OCI-LY3 (cell line): ENCODE measurements around the gene TSSK1B.
"Not testable (repeated sequence)": the region's sequence is repeated elsewhere in the genome, so short reads cannot be mapped to it uniquely, and the experiment has no call there.

Experiments
- H2AFZ ChIP-seq: fragments of 200-600, 300-600 bp; shearing (Covaris generic); 2 replicates; pipeline ENCODE4 v1.6.0; 2014; ENCODE audit warnings: antibody characterized with exemption, low read depth, low read length
- H3K27ac ChIP-seq: fragments of 200-600, 300-600 bp; sonication (generic); 2 replicates; pipeline ENCODE4 v1.5.1; 2014; ENCODE audit warnings: mild to moderate bottlenecking, low read length, moderate library complexity, mixed read lengths
- H3K27me3 ChIP-seq: fragments of 200-600, 300-600 bp; sonication (generic); 2 replicates; pipeline ENCODE4 v1.6.1; 2014; ENCODE audit warnings: low read depth, low read length, mixed read lengths
- H3K36me3 ChIP-seq: fragments of 200-600, 300-600 bp; sonication (generic); replicated peaks from 2 replicates; pipeline ENCODE3; 2014; ENCODE audit warnings: low read depth, low read length, mixed read lengths
- H3K4me1 ChIP-seq: fragments of 300-600, 200-600 bp; sonication (generic); 2 replicates; pipeline ENCODE4 v1.6.1; 2014; ENCODE audit warnings: low read length, mixed read lengths
- H3K4me2 ChIP-seq: fragments of 200-600, 300-600 bp; sonication (generic); 2 replicates; pipeline ENCODE4 v1.6.1; 2014; ENCODE audit warnings: low read length, mixed read lengths
- H3K4me3 ChIP-seq: fragments of 300-600, 200-600 bp; sonication (generic); 2 replicates; pipeline ENCODE4 v1.5.1; 2014; ENCODE audit warnings: antibody characterized with exemption, mild to moderate bottlenecking, low read length, moderate library complexity
- H3K79me2 ChIP-seq: fragments of 300-600, 200-600 bp; shearing (Covaris generic); 2 replicates; pipeline ENCODE4 v1.6.1; 2014; ENCODE audit warnings: mild to moderate bottlenecking, low read length, mixed read lengths
- H3K9ac ChIP-seq: fragments of 300-600, 200-600 bp; shearing (Covaris generic); 2 replicates; pipeline ENCODE4 v1.6.0; 2014; ENCODE audit warnings: mild to moderate bottlenecking, low read length, moderate library complexity
- H3K9me3 ChIP-seq: fragments of 200-600, 300-600 bp; shearing (Covaris generic); 2 replicates; pipeline ENCODE4 v1.6.1; 2014; ENCODE audit warnings: low read length, mixed read lengths; ENCODE audit not compliant: insufficient read depth
- H4K20me1 ChIP-seq: fragments of 200-600, 300-600 bp; sonication (generic); 2 replicates; pipeline ENCODE4 v1.6.1; 2016; ENCODE audit warnings: low read length, mixed read lengths; ENCODE audit not compliant: insufficient read depth
- EZH2phosphoT487 ChIP-seq: fragments of 200-600 bp; shearing (Covaris generic); IDR thresholded peaks from 2 replicates; pipeline ENCODE4 v1.6.1; 2018; ENCODE audit warnings: antibody characterized with exemption, mixed run types, low read depth
- TF ChIP-seq, protein P1 (sequence below): fragments of 200-600, 300-600 bp; sonication (generic); IDR thresholded peaks from 2 replicates; pipeline ENCODE4 v1.5.1; 2014; ENCODE audit warnings: antibody characterized with exemption, low read length, low read depth

The TSSK1B gene

DNA sequence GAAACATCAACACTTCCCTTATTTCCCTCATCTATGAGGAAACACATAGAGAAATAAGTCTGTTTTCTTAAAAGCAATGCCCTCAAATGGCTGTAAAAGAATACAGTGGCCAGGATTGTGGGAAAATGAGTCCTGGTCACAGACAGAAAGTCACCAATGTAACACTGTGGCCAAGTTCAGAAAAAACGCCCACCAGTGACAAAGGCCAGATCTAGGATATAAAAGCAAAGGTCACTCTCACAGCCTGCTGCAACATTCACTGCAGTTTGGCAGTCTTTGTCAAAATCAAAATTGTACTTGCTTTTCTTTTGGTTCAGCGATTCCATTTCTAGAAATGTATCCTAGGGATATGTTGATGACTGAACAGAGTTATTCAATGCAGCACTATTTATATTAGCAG, 30.5 kb downstream of the TSSK1B start:
- Histone ChIP-seq H3K4me1 (no peaks in the 10 kb centered on the region), H3K4me3 (no peak overlapping the region), H3K27me3 (no peaks in the 10 kb centered on the region), H2AFZ (no peak overlapping the region), H3K9ac (no peak overlapping the region), H4K20me1 (no peaks in the 10 kb centered on the region), H3K27ac (no peak overlapping the region), H3K9me3 (no peaks in the 10 kb centered on the region), H3K36me3 (no peaks in the 10 kb centered on the region), H3K4me2 (no peak overlapping the region), H3K79me2 (no peaks in the 10 kb centered on the region)
- TF ChIP-seq, protein P1, sequence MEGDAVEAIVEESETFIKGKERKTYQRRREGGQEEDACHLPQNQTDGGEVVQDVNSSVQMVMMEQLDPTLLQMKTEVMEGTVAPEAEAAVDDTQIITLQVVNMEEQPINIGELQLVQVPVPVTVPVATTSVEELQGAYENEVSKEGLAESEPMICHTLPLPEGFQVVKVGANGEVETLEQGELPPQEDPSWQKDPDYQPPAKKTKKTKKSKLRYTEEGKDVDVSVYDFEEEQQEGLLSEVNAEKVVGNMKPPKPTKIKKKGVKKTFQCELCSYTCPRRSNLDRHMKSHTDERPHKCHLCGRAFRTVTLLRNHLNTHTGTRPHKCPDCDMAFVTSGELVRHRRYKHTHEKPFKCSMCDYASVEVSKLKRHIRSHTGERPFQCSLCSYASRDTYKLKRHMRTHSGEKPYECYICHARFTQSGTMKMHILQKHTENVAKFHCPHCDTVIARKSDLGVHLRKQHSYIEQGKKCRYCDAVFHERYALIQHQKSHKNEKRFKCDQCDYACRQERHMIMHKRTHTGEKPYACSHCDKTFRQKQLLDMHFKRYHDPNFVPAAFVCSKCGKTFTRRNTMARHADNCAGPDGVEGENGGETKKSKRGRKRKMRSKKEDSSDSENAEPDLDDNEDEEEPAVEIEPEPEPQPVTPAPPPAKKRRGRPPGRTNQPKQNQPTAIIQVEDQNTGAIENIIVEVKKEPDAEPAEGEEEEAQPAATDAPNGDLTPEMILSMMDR = no peak
- TF ChIP-seq EZH2phosphoT487 = no peak

DNA sequence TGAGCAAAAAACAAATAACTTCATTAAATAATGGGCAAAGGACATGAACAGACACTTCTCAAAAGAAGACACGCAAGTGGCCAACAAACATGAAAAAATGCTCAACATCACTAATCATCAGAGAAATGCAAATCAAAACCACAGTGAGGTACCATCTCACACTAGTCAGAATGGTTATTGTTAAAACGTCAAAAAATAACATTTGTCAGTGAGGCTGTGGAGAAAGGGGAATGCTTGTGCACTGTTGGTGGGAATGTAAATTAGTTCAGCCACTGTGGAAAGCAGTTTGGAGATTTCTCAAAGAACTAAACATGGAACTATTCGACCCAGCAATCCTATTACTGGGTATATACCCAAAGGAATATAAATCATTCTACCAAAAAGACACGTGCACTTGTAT, 36.8 kb downstream of the TSSK1B start:
- H3K79me2 ChIP-seq, H3K4me1 ChIP-seq, H3K9ac ChIP-seq, H3K27ac ChIP-seq, H3K4me2 ChIP-seq, H4K20me1 ChIP-seq, H3K4me3 ChIP-seq, H2AFZ ChIP-seq, H3K36me3 ChIP-seq, H3K9me3 ChIP-seq, H3K27me3 ChIP-seq: not testable (repeated sequence)

DNA sequence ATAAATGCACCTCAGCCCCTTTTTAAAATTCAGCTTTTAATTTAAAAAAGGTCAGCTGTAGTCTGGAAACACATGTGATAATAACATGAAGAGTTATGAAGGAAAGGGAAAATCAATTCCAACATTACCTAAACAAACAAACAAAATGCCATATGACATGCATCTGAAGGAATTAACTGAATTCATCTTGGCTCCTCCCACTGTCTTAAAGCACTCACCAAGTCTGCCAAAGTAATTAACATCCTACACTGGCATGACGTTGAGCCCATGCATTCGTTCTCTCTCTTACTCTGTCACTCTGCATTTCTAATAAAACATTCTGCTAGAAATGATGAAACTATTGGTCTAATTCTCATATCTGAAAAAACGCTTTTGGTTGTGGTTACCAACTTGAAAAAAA, 37.7 kb downstream of the TSSK1B start:
- Histone ChIP-seq H3K9ac (no peak overlapping the region), H3K79me2 (no peaks in the 10 kb centered on the region), H3K4me2 (no peak overlapping the region), H3K4me1 (no peaks in the 10 kb centered on the region), H3K27me3 (no peaks in the 10 kb centered on the region), H3K9me3 (no peaks in the 10 kb centered on the region), H3K4me3 (no peak overlapping the region), H3K36me3 (no peaks in the 10 kb centered on the region), H4K20me1 (no peaks in the 10 kb centered on the region), H2AFZ (no peak overlapping the region), H3K27ac (no peak overlapping the region)
- TF ChIP-seq EZH2phosphoT487 = no peak
- TF ChIP-seq, protein P1 = no peak

DNA sequence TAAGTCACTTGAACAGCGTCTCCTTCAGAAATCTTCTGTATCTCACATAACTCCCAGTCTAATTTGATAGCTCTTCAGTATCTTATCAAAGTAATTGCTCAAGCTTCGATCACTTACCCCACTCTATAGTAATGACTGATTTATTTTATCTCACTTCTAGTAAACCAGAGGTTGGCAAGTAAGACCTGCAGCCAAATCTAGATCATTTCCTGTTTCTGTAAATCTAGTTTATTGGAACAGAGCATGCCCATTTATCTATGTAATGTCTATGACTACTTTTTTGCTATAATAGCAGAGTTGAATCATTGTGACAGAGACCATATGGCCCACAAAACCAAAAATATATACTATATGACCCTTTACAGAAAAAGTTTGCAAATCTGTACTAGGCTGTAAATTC, 40.1 kb downstream of the TSSK1B start:
- no peaks in the 10 kb centered on the region for H3K79me2 ChIP-seq
- H2AFZ ChIP-seq = no peak overlapping the region
- H3K4me1 ChIP-seq = no peaks in the 10 kb centered on the region; the same call in 1 of the 2 replicates
- H3K36me3 ChIP-seq = no peaks in the 10 kb centered on the region
- H4K20me1 ChIP-seq = no peaks in the 10 kb centered on the region
- no peak overlapping the region for H3K4me2 ChIP-seq
- TF ChIP-seq, protein P1 = no peak
- TF ChIP-seq EZH2phosphoT487 = no peak
- H3K9ac ChIP-seq = no peak overlapping the region
- H3K27ac ChIP-seq = no peak overlapping the region
- no peak overlapping the region for H3K4me3 ChIP-seq
- H3K9me3 ChIP-seq = no peaks in the 10 kb centered on the region
- no peaks in the 10 kb centered on the region for H3K27me3 ChIP-seq

DNA sequence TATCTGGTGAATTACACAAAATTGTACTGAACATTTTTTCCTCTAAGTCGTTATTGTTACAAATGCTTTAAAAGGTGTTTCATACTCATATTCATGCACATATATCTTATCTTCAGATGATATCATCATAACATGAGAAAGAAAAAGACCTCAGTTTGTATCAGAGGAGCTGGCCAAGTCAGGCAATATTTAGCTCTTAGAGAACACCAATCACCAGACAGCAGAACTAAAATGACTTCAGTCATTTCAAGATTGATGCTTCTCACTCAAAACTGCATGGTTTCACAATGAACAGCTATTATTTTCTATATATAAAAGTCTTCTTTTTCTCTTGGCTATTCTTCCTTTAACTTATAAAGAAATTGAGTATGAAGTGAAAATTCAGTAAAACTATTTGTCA, 44.6 kb downstream of the TSSK1B start:
- no peaks in the 10 kb centered on the region; the same call in 1 of the 2 replicates for H3K4me1 ChIP-seq
- no peaks in the 10 kb centered on the region for H3K79me2 ChIP-seq
- H2AFZ ChIP-seq = no peak overlapping the region
- H3K4me2 ChIP-seq = no peak overlapping the region
- H3K27ac ChIP-seq = no peak overlapping the region
- H3K36me3 ChIP-seq = no peaks in the 10 kb centered on the region
- TF ChIP-seq, protein P1 = no peak
- no peak for TF ChIP-seq EZH2phosphoT487
- no peaks in the 10 kb centered on the region for H3K9me3 ChIP-seq
- no peak overlapping the region for H3K9ac ChIP-seq
- no peak overlapping the region for H3K4me3 ChIP-seq
- H4K20me1 ChIP-seq = no peaks in the 10 kb centered on the region
- H3K27me3 ChIP-seq = no peaks in the 10 kb centered on the region
